Measurements from ENCODE around the gene SCNN1A.

GRCh38 chr12:6333029-6333428 is 42.3 kb downstream of the SCNN1A start:
- TF ChIP-seq, protein P1, sequence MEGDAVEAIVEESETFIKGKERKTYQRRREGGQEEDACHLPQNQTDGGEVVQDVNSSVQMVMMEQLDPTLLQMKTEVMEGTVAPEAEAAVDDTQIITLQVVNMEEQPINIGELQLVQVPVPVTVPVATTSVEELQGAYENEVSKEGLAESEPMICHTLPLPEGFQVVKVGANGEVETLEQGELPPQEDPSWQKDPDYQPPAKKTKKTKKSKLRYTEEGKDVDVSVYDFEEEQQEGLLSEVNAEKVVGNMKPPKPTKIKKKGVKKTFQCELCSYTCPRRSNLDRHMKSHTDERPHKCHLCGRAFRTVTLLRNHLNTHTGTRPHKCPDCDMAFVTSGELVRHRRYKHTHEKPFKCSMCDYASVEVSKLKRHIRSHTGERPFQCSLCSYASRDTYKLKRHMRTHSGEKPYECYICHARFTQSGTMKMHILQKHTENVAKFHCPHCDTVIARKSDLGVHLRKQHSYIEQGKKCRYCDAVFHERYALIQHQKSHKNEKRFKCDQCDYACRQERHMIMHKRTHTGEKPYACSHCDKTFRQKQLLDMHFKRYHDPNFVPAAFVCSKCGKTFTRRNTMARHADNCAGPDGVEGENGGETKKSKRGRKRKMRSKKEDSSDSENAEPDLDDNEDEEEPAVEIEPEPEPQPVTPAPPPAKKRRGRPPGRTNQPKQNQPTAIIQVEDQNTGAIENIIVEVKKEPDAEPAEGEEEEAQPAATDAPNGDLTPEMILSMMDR (IDR thresholded peaks at IDR 0.05) = no peak
- no peak for TF ChIP-seq POLR2A (IDR thresholded peaks at IDR 0.05; ENCODE audit: low read depth)
- TF ChIP-seq POLR2AphosphoS5 (IDR thresholded peaks at IDR 0.05) = no peak

Measured in esophagus muscularis mucosa (tissue), 3 donors.